Peyer's patch (tissue), 4 donors: Measurements from ENCODE around the gene FARSA.

Experiments used
- CTCF ChIP-seq, 6 experiments: fragments of 450-650 bp in 4 of 6; fragments of 200-600 bp in 2 of 6; sonication (generic) in 1 of 6; IDR thresholded peaks; one replicate each; pipeline ENCODE4 v1.5.1; 2017 to 2019; ENCODE audit warnings: antibody characterized with exemption in 6 of 6, mild to moderate bottlenecking in 3 of 6, moderate library complexity in 1 of 6
- POLR2A ChIP-seq, 2 donors: fragments of 450-650 bp; IDR thresholded peaks; one replicate each; pipeline ENCODE4 v1.5.1; 2017; ENCODE audit warnings: antibody characterized with exemption in 2 of 2, mild to moderate bottlenecking in 2 of 2, moderate library complexity in 2 of 2

- TF ChIP-seq CTCF (IDR thresholded peaks at IDR 0.05): no peak
- no peak for TF ChIP-seq POLR2A (IDR thresholded peaks at IDR 0.05)
Observed at GRCh38 chr19:12939975-12940423, 6.5 kb upstream of the FARSA start.
